Spleen (tissue), 7 donors: ENCODE data around the gene CMPK2.

Experiments used
- CTCF ChIP-seq, 11 experiments: fragments of 200-600 bp in 7 of 11; fragments of 450-650 bp in 4 of 11; sonication (generic) in 4 of 11; IDR thresholded peaks in 8 of 11; conservative IDR thresholded peaks in 3 of 11; 1 replicate in 7 of 11; 2 replicates in 4 of 11; pipeline versions ENCODE4 v1.4.0 to v1.8.0; 2016 to 2021; ENCODE audit warnings: antibody characterized with exemption in 11 of 11, inconsistent platforms in 4 of 11, mild to moderate bottlenecking in 1 of 11
- POLR2AphosphoS5 ChIP-seq, 3 donors: sonication (generic); formaldehyde crosslinking; IDR thresholded peaks; one replicate each; pipeline ENCODE4 v1.5.1; 2017; ENCODE audit warnings: antibody characterized with exemption in 3 of 3
- donor health status: DM: no; HTN: no; CAD: no; lungs with moderate emphysema.
- donor health status: DM: no; HTN: no; CAD: no.
- donor health status: DM: no; HTN: no; CAD: no.

DNA sequence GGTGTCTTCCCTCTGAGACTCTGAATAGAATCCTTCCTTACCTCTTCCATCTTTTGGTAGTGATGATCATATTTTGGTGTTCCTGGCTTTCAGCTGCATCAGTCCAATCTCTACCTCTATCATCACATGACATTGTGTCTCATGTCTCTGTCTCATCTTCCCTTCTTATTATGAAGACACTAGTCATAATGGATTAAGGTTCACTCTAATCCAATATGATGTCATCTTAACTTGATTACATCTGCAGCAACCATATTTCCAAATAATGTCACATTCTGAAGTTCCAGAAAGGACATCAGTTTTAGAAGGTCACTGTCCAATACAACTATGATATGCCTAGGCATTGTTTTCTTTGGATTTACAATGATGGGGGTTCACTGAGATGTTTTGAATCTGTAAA lies 31.5 kb downstream of the CMPK2 start:
- TF ChIP-seq CTCF (IDR thresholded peaks at IDR 0.05 in 8 of 11, conservative IDR thresholded peaks at IDR 0.05 in 3 of 11), result no peak
- TF ChIP-seq POLR2AphosphoS5 (IDR thresholded peaks at IDR 0.05), result no peak
